ENCODE results near the gene MCFD2. TPM values are rescaled to one million over a fixed set of nuclear protein-coding genes. Genes with fewer than 3 reads are reported as not detected.

Gene MCFD2
- polyA plus RNA-seq, 1 of the 3 experiments (the other 2 are of a cell fraction): 88.2 TPM

GRCh38 chr2:46856336-46856735, 59.3 kb downstream of the MCFD2 start:
- Histone ChIP-seq H3K9ac (peak overlapping the region; percentile 44), H3K4me2 (peak overlapping the region; percentile 51), H3K79me2 (ENCODE audit: insufficient read depth) (peaks cover 5% of the 10 kb centered on the region), H3K4me3 (ENCODE audit: low read depth in 2 of 2, low read length in 1 of 2) (no peak overlapping the region), H4K20me1 (ENCODE audit: insufficient read depth) (no peaks in the 10 kb centered on the region), H3K9me3 (no peaks in the 10 kb centered on the region), H3K36me3 (replicated peaks in 1 of 2; ENCODE audit: control insufficient read depth in 1 of 2, insufficient read depth in 2 of 2, low read length in 1 of 2) (no peaks in the 10 kb centered on the region), H3K4me1 (ENCODE audit: control insufficient read depth in 1 of 2, insufficient read depth in 2 of 2, low read depth in 1 of 2, low read length in 1 of 2) (peaks cover 4 to 55% of the 10 kb centered on the region in 2 experiments; a peak in 3 of 4 replicates), H2AFZ (ENCODE audit: low read depth) (no peak overlapping the region), H3K9me2 (no peaks in the 10 kb centered on the region), H3K27ac (ENCODE audit: low read depth in 2 of 2, low read length in 1 of 2) (peak overlapping the region; percentile 70 to 99; a peak in 3 of 4 replicates), H3F3A (replicated peaks; ENCODE audit: insufficient read depth) (peaks cover 64% of the 10 kb centered on the region), H3K27me3 (ENCODE audit: insufficient read depth) (no peaks in the 10 kb centered on the region)
- 96% methylated on average over 3 of the region's 3 CpGs for WGBS (ENCODE audit: low lambda C conversion rate)
- DNase-seq: no peak
- ChIA-PET POLR2A (no interaction called here), CTCF (interaction anchor here (0.9 to 1.2 kb wide), 2 partner anchors 65 to 79 kb away, joined by 3 read pairs; no protein-coding TSS in a partner anchor)
- no peak for TF ChIP-seq ZBTB33 (IDR thresholded peaks at IDR 0.05; ENCODE audit: borderline replicate concordance, low read depth)
- no peak for TF ChIP-seq TAF1 (IDR thresholded peaks at IDR 0.05; ENCODE audit: borderline replicate concordance, low read depth, low read length)
- TF ChIP-seq EZH2phosphoT487 (IDR thresholded peaks at IDR 0.05; ENCODE audit: borderline replicate concordance, low read depth): no peak
- TF ChIP-seq RCOR1 (IDR thresholded peaks at IDR 0.05; ENCODE audit: low read length): no peak
- no peak for TF ChIP-seq ELF1 (IDR thresholded peaks at IDR 0.05)
- no peak for TF ChIP-seq IRF3 (IDR thresholded peaks at IDR 0.05; ENCODE audit: low read depth, low read length)
- TF ChIP-seq FOXM1 (IDR thresholded peaks at IDR 0.05; ENCODE audit: low read depth): no peak
- TF ChIP-seq REST (IDR thresholded peaks at IDR 0.05; ENCODE audit: low read depth, low read length): no peak
- TF ChIP-seq RAD21 (IDR thresholded peaks at IDR 0.05; ENCODE audit: low read length): no peak
- TF ChIP-seq POLR2AphosphoS5 (IDR thresholded peaks at IDR 0.05; ENCODE audit: low read depth, low read length): no peak
- TF ChIP-seq PBX3 (IDR thresholded peaks at IDR 0.05): no peak
- no peak for TF ChIP-seq EP300 (IDR thresholded peaks at IDR 0.05; ENCODE audit: borderline replicate concordance in 1 of 2, low read depth in 1 of 2, low read length in 1 of 2)
- TF ChIP-seq GATA2 (CRISPR knock-in tag; IDR thresholded peaks at IDR 0.05): no peak
- no peak for TF ChIP-seq FOXJ3 (CRISPR knock-in tag; IDR thresholded peaks at IDR 0.05)
- TF ChIP-seq RFX5 (IDR thresholded peaks at IDR 0.05; ENCODE audit: low read length): no peak
- TF ChIP-seq CHD2 (IDR thresholded peaks at IDR 0.05; ENCODE audit: low read length, partially characterized antibody): no peak
- TF ChIP-seq RXRA (IDR thresholded peaks at IDR 0.05; ENCODE audit: borderline replicate concordance, low read depth): no peak
- TF ChIP-seq MEF2A (IDR thresholded peaks at IDR 0.05; ENCODE audit: borderline replicate concordance, low read depth): no peak
- TF ChIP-seq FOSL2 (IDR thresholded peaks at IDR 0.05; ENCODE audit: borderline replicate concordance, low read depth): no peak

Data from SK-N-SH (cell line).